ENCODE measurements around the gene TAPT1.
"Not testable (repeated sequence)": the region's sequence is repeated elsewhere in the genome, so short reads cannot be mapped to it uniquely, and the experiment has no call there.

TAPT1 gene

DNA sequence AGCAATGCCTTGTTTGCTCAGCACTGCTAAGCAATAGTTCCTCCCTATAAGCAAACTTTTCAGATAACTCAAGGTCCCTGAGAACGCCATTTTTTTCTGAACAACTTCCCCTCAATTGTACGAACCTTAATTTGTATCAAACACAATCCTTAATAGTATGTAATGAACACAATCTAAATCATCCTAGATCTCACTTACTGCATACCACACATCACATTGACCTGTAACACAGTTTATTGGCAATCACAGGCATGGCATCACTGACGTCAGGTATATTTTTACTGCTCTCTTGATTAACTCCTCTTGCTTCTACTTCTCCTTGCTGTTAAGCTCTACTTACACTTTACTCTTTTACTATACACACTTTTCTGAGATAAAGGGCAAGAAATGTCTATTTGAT lies 67.0 kb downstream of the TAPT1 start:
- H3K27ac ChIP-seq: no peak overlapping the region
- TF ChIP-seq ZFX (IDR thresholded peaks at IDR 0.05; ENCODE audit: borderline replicate concordance): no peak
- TF ChIP-seq, protein P1, sequence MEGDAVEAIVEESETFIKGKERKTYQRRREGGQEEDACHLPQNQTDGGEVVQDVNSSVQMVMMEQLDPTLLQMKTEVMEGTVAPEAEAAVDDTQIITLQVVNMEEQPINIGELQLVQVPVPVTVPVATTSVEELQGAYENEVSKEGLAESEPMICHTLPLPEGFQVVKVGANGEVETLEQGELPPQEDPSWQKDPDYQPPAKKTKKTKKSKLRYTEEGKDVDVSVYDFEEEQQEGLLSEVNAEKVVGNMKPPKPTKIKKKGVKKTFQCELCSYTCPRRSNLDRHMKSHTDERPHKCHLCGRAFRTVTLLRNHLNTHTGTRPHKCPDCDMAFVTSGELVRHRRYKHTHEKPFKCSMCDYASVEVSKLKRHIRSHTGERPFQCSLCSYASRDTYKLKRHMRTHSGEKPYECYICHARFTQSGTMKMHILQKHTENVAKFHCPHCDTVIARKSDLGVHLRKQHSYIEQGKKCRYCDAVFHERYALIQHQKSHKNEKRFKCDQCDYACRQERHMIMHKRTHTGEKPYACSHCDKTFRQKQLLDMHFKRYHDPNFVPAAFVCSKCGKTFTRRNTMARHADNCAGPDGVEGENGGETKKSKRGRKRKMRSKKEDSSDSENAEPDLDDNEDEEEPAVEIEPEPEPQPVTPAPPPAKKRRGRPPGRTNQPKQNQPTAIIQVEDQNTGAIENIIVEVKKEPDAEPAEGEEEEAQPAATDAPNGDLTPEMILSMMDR (IDR thresholded peaks at IDR 0.05): no peak

DNA sequence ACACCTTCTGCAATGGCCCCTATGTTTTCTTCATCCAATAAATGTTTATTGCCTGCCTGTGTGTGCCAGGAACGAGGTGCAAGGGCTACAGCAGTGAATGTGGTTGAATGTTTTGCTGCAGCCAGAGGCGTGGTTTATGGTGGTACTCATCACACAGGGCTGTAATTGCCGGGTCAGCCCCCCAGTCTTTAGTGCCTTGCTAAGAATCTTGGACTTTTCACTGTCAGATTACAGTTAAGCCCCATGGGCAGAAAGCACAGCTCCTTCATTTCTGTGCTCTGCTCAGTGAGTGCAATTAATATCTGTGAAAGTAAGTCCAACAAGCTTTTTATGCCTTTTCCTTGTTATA lies 67.8 kb downstream of the TAPT1 start:
- TF ChIP-seq ZFX (IDR thresholded peaks at IDR 0.05; ENCODE audit: borderline replicate concordance): no peak
- TF ChIP-seq, protein P1 (IDR thresholded peaks at IDR 0.05): no peak
- H3K27ac ChIP-seq: no peak overlapping the region

DNA sequence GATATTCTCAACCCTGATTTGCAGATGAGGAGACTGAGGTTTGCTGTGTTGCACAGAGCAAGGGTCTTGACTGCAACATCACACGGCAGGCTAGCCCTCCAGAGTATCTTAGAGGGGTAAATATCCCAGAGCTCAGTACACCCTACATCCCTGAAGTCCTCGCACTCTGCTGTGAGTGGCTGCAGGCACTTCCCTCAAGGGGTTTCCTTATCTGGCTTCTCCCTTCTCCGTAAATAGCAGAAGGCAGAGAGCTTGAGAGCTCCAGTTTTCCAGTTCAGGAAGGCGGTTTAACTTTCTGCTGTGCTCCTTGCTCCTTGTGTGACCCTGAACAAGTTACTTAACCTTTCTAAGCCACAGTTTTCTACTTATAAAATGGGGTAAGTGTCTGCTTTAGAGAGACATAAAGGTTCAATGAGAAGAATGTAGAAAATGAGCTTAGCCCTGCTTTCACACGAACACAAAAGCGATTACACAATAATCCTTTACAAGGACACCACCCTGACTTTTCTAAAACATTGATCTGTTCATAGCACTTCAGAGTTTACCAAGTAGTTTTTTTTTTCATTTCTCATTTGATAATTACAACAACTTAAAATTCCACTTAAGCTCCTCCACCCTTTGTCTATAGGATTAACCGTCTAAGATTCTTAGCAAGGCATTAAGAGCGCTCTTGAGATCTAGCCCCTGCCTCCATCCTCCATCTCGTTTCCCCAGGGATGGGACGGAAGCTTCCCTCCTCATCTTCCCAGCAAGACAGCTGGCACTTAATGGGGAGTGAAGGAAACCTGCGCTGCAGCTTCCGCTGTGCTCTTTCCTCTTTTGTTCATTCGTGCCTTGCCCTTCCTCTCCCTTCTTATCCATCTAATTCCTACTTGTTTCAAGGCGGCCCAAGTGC lies 68.4 kb downstream of the TAPT1 start:
- no peak overlapping the region for H3K27ac ChIP-seq
- TF ChIP-seq, protein P1 (IDR thresholded peaks at IDR 0.05): no peak
- TF ChIP-seq ZFX (IDR thresholded peaks at IDR 0.05; ENCODE audit: borderline replicate concordance): no peak

DNA sequence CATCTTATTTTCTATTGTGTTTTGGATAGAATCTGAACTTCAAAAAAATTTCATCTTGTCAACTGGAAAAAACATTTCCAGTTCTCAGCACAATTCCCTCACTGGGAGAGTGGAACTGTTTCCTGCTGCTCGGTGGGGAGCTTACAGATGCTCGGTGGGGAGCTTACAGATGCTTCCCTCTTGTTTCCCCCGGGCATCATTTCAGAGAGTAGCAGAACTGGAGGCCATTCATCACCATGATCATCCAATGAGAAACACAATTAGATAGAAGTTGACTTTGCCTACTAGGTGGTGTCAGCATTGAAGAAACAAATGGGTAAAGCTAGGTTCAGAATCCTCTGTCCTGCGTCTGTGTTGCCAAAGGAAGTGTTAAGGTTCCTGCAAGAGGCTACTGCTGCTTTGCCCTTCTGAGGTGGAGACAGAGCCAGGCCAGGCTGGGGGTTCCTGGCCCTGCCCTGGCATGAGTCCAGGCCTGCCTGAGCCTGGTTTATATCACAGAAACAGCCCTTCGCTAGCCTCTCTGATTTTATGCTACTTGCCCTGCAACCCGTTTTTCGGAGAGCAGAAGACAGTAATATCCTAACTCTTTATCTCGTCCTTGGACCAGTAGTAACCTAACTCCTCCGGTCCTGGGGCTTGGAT lies 70.6 kb downstream of the TAPT1 start:
- no peak overlapping the region for H3K27ac ChIP-seq
- TF ChIP-seq ZFX (IDR thresholded peaks at IDR 0.05; ENCODE audit: borderline replicate concordance): no peak
- TF ChIP-seq, protein P1 (IDR thresholded peaks at IDR 0.05): no peak

DNA sequence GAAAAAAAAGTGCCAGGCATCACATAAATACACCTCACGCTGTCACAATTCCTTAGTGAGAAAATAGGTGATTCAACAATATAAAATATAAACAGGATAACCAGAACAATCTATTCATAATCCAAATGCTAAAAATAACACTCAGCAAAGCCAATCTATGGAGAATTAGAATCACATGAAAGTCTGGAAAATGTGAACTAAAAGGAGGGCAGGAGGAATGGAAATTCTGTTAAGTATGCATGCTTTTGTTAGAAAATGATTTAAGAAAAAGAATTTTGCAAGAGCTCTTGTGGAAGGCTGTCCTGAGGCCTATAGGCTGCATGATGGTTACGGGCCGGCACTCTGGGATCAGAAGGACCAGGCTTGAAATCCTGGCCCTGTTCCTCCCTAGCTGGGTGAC lies 71.8 kb downstream of the TAPT1 start:
- TF ChIP-seq ZFX (IDR thresholded peaks at IDR 0.05; ENCODE audit: borderline replicate concordance): no peak
- TF ChIP-seq, protein P1 (IDR thresholded peaks at IDR 0.05): no peak
- H3K27ac ChIP-seq: no peak overlapping the region

DNA sequence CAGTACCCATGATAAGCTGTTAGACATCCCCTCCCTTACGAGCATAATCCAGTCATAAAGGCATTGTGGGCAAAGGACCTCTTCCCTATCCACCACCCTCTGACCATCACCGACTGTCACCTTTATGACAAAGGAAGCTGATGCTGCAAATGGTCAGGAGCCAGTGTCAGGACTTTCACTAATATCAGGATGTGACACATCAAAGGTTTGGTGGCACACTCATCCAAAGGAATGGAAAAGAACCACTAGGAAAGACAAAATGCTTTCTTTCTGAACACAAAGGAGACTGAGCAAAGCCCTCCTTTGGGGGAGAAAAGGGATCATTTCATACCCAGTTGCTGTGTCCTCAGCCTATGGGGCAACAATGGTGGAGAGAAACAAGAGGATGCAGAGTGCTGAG lies 75.6 kb downstream of the TAPT1 start:
- H3K27ac ChIP-seq: no peak overlapping the region
- TF ChIP-seq ZFX (IDR thresholded peaks at IDR 0.05; ENCODE audit: borderline replicate concordance): no peak
- TF ChIP-seq, protein P1 (IDR thresholded peaks at IDR 0.05): no peak

DNA sequence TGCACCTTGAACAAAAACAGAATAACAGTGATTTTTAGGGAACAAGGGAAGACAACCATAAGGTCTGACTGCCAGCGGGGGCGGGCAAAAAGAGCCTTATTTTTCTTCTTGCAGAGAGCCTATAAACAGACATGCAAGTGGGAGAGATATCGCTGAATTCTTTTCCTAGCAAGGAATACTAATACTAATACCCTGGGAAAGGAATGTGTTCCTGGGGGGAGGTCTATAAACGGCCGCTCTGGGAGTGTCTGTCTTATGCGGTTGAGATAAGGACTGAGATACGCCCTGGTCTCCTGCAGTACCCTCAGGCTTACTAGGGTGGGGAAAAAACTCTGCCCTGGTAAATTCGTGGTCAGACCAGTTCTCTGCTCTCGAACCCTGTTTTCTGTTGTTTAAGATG lies 81.4 kb downstream of the TAPT1 start:
- not testable (repeated sequence) for H3K27ac ChIP-seq
